Left kidney (tissue), 1 donor: ENCODE results near the gene CCDC51. TPM values are rescaled to one million over a fixed set of nuclear protein-coding genes. Genes with fewer than 3 reads are reported as not detected.

Source experiments
- polyA plus RNA-seq: library from polyadenylated mRNA; unstranded; fragments of 120-200 nt; gene quantifications from one replicate; pipeline ENCODE4 v1.2.1, GENCODE V29; 2013; ENCODE audit not compliant: insufficient read length

The CCDC51 gene
- polyA plus RNA-seq, 1 donor: 24.6 TPM

Other genes with a start within 250 kb of the CCDC51 start
- gene CAMP, start 216.6 kb downstream of the CCDC51 start, polyA plus RNA-seq: 0.38 TPM
- gene ZNF589, start 199.0 kb downstream of the CCDC51 start, polyA plus RNA-seq: 22.2 TPM
- gene NME6, start 138.8 kb downstream of the CCDC51 start, polyA plus RNA-seq: 36.9 TPM
- 0.43 TPM for gene SPINK8, start 106.5 kb downstream of the CCDC51 start, polyA plus RNA-seq
- 0.73 TPM for gene FBXW12, start 67.9 kb downstream of the CCDC51 start, polyA plus RNA-seq
- 222 TPM for gene PLXNB1, start 10.0 kb downstream of the CCDC51 start, polyA plus RNA-seq
- 240 TPM for gene TMA7, start 138 bp upstream of the CCDC51 start, polyA plus RNA-seq
- gene ATRIP, start 6.6 kb upstream of the CCDC51 start, polyA plus RNA-seq: 15.7 TPM
- gene SHISA5, start 64.1 kb upstream of the CCDC51 start, polyA plus RNA-seq: 90.9 TPM
- gene PFKFB4, start 116.7 kb upstream of the CCDC51 start, polyA plus RNA-seq: 4.3 TPM
- 0.37 TPM for gene UCN2, start 123.7 kb upstream of the CCDC51 start, polyA plus RNA-seq
- gene COL7A1, start 155.2 kb upstream of the CCDC51 start, polyA plus RNA-seq: 21.6 TPM
- gene UQCRC1, start 169.5 kb upstream of the CCDC51 start, polyA plus RNA-seq: 269 TPM
- gene TMEM89, start 181.7 kb upstream of the CCDC51 start, polyA plus RNA-seq: not detected
- gene SLC26A6, start 195.3 kb upstream of the CCDC51 start, polyA plus RNA-seq: 31.8 TPM
- gene CELSR3, start 222.8 kb upstream of the CCDC51 start, polyA plus RNA-seq: 1.1 TPM
- gene NCKIPSD, start 245.8 kb upstream of the CCDC51 start, polyA plus RNA-seq: 16.2 TPM